ENCODE results near the gene DECR2. TPM values are rescaled to one million over a fixed set of nuclear protein-coding genes. Genes with fewer than 3 reads are reported as not detected.
A peak's percentile ranks its signal among the peaks of the same experiment; 100 is the strongest.

Gene DECR2
- polyA plus RNA-seq, 1 donor = 91.0 TPM

DNA sequence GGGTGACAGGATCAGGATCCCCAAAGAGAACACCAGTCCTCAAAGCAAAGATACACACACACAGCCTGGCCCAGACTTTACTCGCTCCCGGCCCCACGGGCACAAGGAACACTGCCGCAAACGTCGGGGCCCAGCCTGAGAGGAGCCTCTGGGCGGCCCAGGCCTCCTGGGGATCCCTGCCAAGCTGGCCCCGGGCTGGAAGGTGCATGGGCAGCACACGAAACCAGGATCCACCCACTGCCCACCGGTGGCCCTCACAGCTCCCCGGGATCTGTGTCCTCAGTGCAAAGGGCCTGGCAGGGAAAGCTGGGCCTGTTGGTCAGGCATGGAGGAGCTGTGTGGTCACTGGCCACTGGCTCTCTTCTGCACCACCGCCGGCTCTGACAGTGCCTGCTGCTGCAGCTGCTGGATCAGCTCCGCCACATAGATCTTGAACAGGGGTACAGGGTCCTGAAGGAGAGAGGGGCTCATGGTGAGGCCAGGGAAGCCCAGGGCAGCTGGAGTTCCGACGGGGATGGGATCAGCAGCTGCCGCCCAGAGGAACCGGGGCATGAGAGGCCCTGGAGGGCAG, 34.3 kb upstream of the DECR2 start:
- Histone ChIP-seq H3K4me3 (ENCODE audit: low read length) (no peak overlapping the region), H3K27me3 (ENCODE audit: control insufficient read depth, insufficient read depth, low read length) (peaks cover 11% of the 10 kb centered on the region), H3K4me1 (ENCODE audit: control insufficient read depth, insufficient read depth, low read length) (peaks cover 15% of the 10 kb centered on the region), H3K36me3 (ENCODE audit: control insufficient read depth, insufficient read depth, low read length) (peaks cover 37% of the 10 kb centered on the region), H3K27ac (ENCODE audit: low read length) (no peak overlapping the region), H3K9me3 (ENCODE audit: control insufficient read depth, low read depth, low read length) (no peaks in the 10 kb centered on the region)
- no peak for DNase-seq
- no CpG with 5 or more reads among the region's 18 CpGs for WGBS (ENCODE audit: insufficient coverage, low lambda C conversion rate)

DNA sequence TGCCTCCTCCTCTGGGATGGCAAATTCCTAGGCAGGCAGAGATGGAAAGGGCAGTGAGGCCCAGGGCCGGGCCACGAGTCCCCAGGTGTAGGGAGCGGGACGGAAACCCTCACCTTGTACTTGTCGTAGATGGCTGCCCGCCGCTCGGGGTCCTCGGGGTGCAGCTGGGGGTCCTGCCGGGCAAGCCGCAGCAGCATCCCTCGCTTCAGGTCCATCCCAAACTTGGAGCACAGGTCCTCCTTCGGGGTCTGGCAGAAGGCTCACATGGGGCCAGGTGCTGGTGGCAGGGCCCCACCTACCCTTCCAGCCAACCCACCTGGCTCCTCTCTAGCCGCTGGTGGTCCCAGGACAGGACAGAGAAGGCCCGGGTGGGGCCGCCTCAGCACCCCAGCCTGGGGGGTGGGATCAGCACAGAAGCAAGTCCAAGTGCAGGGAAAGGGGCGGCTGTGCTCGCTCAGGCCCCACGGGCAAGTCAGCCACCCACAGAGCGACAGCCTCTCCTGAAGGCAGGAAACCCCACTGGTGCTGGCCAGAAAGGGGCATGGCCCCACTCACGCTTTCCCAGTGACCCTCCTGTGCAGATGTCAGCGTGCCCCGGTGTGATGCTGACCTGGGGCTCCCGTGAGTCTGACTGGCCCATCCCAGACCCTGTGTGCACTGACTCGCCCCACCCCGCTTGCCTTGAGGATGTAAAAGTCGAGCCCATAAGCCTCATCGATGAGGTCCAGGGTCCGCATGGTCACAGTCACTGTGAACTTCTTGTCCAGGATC, 33.1 kb upstream of the DECR2 start:
- Histone ChIP-seq H3K4me3 (ENCODE audit: low read length) (no peak overlapping the region), H3K4me1 (ENCODE audit: control insufficient read depth, insufficient read depth, low read length) (peaks cover 15% of the 10 kb centered on the region), H3K27ac (ENCODE audit: low read length) (no peak overlapping the region), H3K9me3 (ENCODE audit: control insufficient read depth, low read depth, low read length) (no peaks in the 10 kb centered on the region), H3K27me3 (ENCODE audit: control insufficient read depth, insufficient read depth, low read length) (peaks cover 8% of the 10 kb centered on the region), H3K36me3 (ENCODE audit: control insufficient read depth, insufficient read depth, low read length) (peaks cover 46% of the 10 kb centered on the region)
- DNase-seq = no peak
- WGBS (ENCODE audit: insufficient coverage, low lambda C conversion rate) = 80% methylated on average over 1 of the region's 29 CpGs

GRCh38 chr16:369275-369865, 32.3 kb upstream of the DECR2 start:
- H3K36me3 ChIP-seq (ENCODE audit: control insufficient read depth, insufficient read depth, low read length) = peaks cover 52% of the 10 kb centered on the region

GRCh38 chr16:369866-370436, 31.7 kb upstream of the DECR2 start:
- H3K4me3 ChIP-seq (ENCODE audit: low read length) = peak overlapping the region; percentile 16
- H3K4me1 ChIP-seq (ENCODE audit: control insufficient read depth, insufficient read depth, low read length) = peaks cover 12% of the 10 kb centered on the region
- no peaks in the 10 kb centered on the region for H3K9me3 ChIP-seq (ENCODE audit: control insufficient read depth, low read depth, low read length)
- H3K36me3 ChIP-seq (ENCODE audit: control insufficient read depth, insufficient read depth, low read length) = peaks cover 58% of the 10 kb centered on the region
- no CpG with 5 or more reads among the region's 44 CpGs for WGBS (ENCODE audit: insufficient coverage, low lambda C conversion rate)
- DNase-seq = peak in 1 of 2 donors; percentile 27
- no peak overlapping the region for H3K27ac ChIP-seq (ENCODE audit: low read length)
- no peaks in the 10 kb centered on the region for H3K27me3 ChIP-seq (ENCODE audit: control insufficient read depth, insufficient read depth, low read length)

More at GRCh38 chr16:369275-369865, 32.3 kb upstream of the DECR2 start:
- 60% methylated on average over 1 of the region's 20 CpGs for WGBS (ENCODE audit: insufficient coverage, low lambda C conversion rate)
- peak overlapping the region; percentile 16 for H3K4me3 ChIP-seq (ENCODE audit: low read length)
- peaks cover 6% of the 10 kb centered on the region for H3K27me3 ChIP-seq (ENCODE audit: control insufficient read depth, insufficient read depth, low read length)
- no peak for DNase-seq
- peaks cover 15% of the 10 kb centered on the region for H3K4me1 ChIP-seq (ENCODE audit: control insufficient read depth, insufficient read depth, low read length)
- H3K27ac ChIP-seq (ENCODE audit: low read length) = no peak overlapping the region
- H3K9me3 ChIP-seq (ENCODE audit: control insufficient read depth, low read depth, low read length) = no peaks in the 10 kb centered on the region

GRCh38 chr16:370443-370842, 31.2 kb upstream of the DECR2 start, which contains the start of gene MRPL28:
MRPL28 (minus strand) TSS chr16:370538; CDS start chr16:370218, 320 bp downstream.
- Histone ChIP-seq H3K4me3 (ENCODE audit: low read length) (peak within 1 kb of the TSS; percentile 16), H3K4me1 (ENCODE audit: control insufficient read depth, insufficient read depth, low read length) (peaks cover 12% of the 10 kb centered on the region), H3K27me3 (ENCODE audit: control insufficient read depth, insufficient read depth, low read length) (no peaks in the 10 kb centered on the region), H3K27ac (ENCODE audit: low read length) (no peak within 1 kb of the TSS), H3K9me3 (ENCODE audit: control insufficient read depth, low read depth, low read length) (no peaks in the 10 kb centered on the region), H3K36me3 (ENCODE audit: control insufficient read depth, insufficient read depth, low read length) (peaks cover 62% of the 10 kb centered on the region)
- 0% methylated on average over 1 of the region's 30 CpGs for WGBS (ENCODE audit: insufficient coverage, low lambda C conversion rate)
- peak; percentile 94 to 95 for DNase-seq

GRCh38 chr16:370979-371514, 30.6 kb upstream of the DECR2 start:
- no peak for DNase-seq
- peaks cover 66% of the 10 kb centered on the region for H3K36me3 ChIP-seq (ENCODE audit: control insufficient read depth, insufficient read depth, low read length)
- H3K9me3 ChIP-seq (ENCODE audit: control insufficient read depth, low read depth, low read length) = no peaks in the 10 kb centered on the region
- H3K27ac ChIP-seq (ENCODE audit: low read length) = no peak overlapping the region
- no peak overlapping the region for H3K4me3 ChIP-seq (ENCODE audit: low read length)
- peaks cover 12% of the 10 kb centered on the region for H3K4me1 ChIP-seq (ENCODE audit: control insufficient read depth, insufficient read depth, low read length)
- WGBS (ENCODE audit: insufficient coverage, low lambda C conversion rate) = no CpG with 5 or more reads among the region's 10 CpGs
- H3K27me3 ChIP-seq (ENCODE audit: control insufficient read depth, insufficient read depth, low read length) = no peaks in the 10 kb centered on the region

GRCh38 chr16:371515-372301, 30.0 kb upstream of the DECR2 start:
- Histone ChIP-seq H3K27me3 (ENCODE audit: control insufficient read depth, insufficient read depth, low read length) (no peaks in the 10 kb centered on the region), H3K9me3 (ENCODE audit: control insufficient read depth, low read depth, low read length) (no peaks in the 10 kb centered on the region), H3K4me3 (ENCODE audit: low read length) (no peak overlapping the region), H3K4me1 (ENCODE audit: control insufficient read depth, insufficient read depth, low read length) (peaks cover 12% of the 10 kb centered on the region), H3K36me3 (ENCODE audit: control insufficient read depth, insufficient read depth, low read length) (peaks cover 69% of the 10 kb centered on the region), H3K27ac (ENCODE audit: low read length) (no peak overlapping the region)
- no peak for DNase-seq
- no CpG with 5 or more reads among the region's 31 CpGs for WGBS (ENCODE audit: insufficient coverage, low lambda C conversion rate)

DNA sequence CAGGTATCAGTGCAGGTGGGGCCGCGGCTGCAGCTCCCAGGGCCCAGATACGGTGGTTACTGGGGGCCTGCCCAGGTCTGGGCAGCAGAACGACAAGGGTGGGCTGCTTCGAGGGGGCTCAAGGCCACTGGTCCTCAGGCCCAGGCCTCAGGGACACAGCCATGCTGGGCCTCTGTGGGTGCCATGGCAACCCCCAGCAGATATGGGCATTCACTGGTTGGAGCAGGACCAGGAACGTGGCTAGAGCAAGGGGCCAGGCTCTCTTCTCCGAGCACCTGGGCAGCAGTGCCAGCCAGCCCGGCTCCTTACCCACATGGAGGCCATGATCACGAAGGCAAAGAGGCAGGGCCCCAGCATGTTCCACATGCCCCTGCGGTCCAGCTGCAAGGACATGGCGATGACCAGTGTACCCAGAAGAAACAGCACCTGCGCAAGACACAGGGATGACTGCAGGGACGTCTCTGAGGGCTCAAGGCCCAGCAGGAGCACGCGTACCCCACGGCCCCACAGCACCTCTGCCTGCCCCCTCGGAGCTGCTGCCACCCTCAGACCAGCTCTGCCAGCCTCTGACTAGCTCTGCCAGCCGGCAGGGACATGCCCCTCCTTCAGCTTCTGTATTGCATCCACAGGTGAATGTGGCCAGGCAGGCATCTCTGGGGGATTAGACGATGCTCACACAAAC, 29.2 kb upstream of the DECR2 start:
- H3K36me3 ChIP-seq (ENCODE audit: control insufficient read depth, insufficient read depth, low read length) = peaks cover 70% of the 10 kb centered on the region
- H3K4me3 ChIP-seq (ENCODE audit: low read length) = no peak overlapping the region
- no CpG with 5 or more reads among the region's 19 CpGs for WGBS (ENCODE audit: insufficient coverage, low lambda C conversion rate)
- no peaks in the 10 kb centered on the region for H3K27me3 ChIP-seq (ENCODE audit: control insufficient read depth, insufficient read depth, low read length)
- no peak for DNase-seq
- H3K4me1 ChIP-seq (ENCODE audit: control insufficient read depth, insufficient read depth, low read length) = peaks cover 12% of the 10 kb centered on the region
- H3K9me3 ChIP-seq (ENCODE audit: control insufficient read depth, low read depth, low read length) = peaks cover 3% of the 10 kb centered on the region
- H3K27ac ChIP-seq (ENCODE audit: low read length) = no peak overlapping the region

GRCh38 chr16:373020-373598, 28.6 kb upstream of the DECR2 start:
- H3K4me3 ChIP-seq (ENCODE audit: low read length) = no peak overlapping the region
- peaks cover 63% of the 10 kb centered on the region for H3K36me3 ChIP-seq (ENCODE audit: control insufficient read depth, insufficient read depth, low read length)
- DNase-seq = no peak
- H3K4me1 ChIP-seq (ENCODE audit: control insufficient read depth, insufficient read depth, low read length) = peaks cover 12% of the 10 kb centered on the region
- H3K27me3 ChIP-seq (ENCODE audit: control insufficient read depth, insufficient read depth, low read length) = no peaks in the 10 kb centered on the region
- WGBS (ENCODE audit: insufficient coverage, low lambda C conversion rate) = 100% methylated on average over 3 of the region's 5 CpGs
- H3K9me3 ChIP-seq (ENCODE audit: control insufficient read depth, low read depth, low read length) = peaks cover 3% of the 10 kb centered on the region
- H3K27ac ChIP-seq (ENCODE audit: low read length) = no peak overlapping the region
